Germinal center (tissue), 1 donor: Measurements from ENCODE around the gene LRP1.
A peak's percentile ranks its signal among the peaks of the same experiment; 100 is the strongest.

Experiments
- DNase-seq: peaks from one replicate; pipeline ENCODE4 v3.0.0; 2012; ENCODE audit warnings: mixed read lengths, low spot score

LRP1 gene

GRCh38 chr12:57237932-57238853 is 109.9 kb downstream of the LRP1 start:
- no peak for DNase-seq

GRCh38 chr12:57238854-57239554 is 110.7 kb downstream of the LRP1 start:
- DNase-seq = peak; percentile 93

- DNase-seq = no peak
These were observed 111.3 kb downstream of the LRP1 start for GRCh38 chr12:57239587-57240065.

GRCh38 chr12:57240066-57240921 is 112.0 kb downstream of the LRP1 start:
- DNase-seq = peak; percentile 74

GRCh38 chr12:57240926-57241401 is 112.7 kb downstream of the LRP1 start:
- DNase-seq = no peak

- DNase-seq = no peak
These were observed 113.4 kb downstream of the LRP1 start for GRCh38 chr12:57241402-57242310.

- DNase-seq = no peak
These were observed 114.0 kb downstream of the LRP1 start for GRCh38 chr12:57242329-57242690.

- peak; percentile 91 for DNase-seq
These were observed 114.6 kb downstream of the LRP1 start for GRCh38 chr12:57242691-57243454.

GRCh38 chr12:57243521-57244311 is 115.4 kb downstream of the LRP1 start:
- DNase-seq = peak; percentile 83

- no peak for DNase-seq
These were observed 116.0 kb downstream of the LRP1 start for GRCh38 chr12:57244312-57244696.

GRCh38 chr12:57247041-57247440 is 118.8 kb downstream of the LRP1 start:
- DNase-seq = no peak

- DNase-seq = no peak
These were observed 120.9 kb downstream of the LRP1 start for GRCh38 chr12:57248934-57249742.

GRCh38 chr12:57250541-57250940 is 122.3 kb downstream of the LRP1 start:
- no peak for DNase-seq

GRCh38 chr12:57250956-57251355 is 122.7 kb downstream of the LRP1 start, which contains the start of gene STAC3:
Gene STAC3 (minus strand): TSS chr12:57251187. CDS start chr12:57249636, 1,551 bp downstream.
- DNase-seq = no peak

GRCh38 chr12:57254506-57255280 is 126.4 kb downstream of the LRP1 start:
- no peak for DNase-seq

GRCh38 chr12:57255916-57256315 is 127.6 kb downstream of the LRP1 start:
- DNase-seq = no peak
